Nucleus accumbens (tissue), 56 donors: ENCODE data around the gene PREX1.

Source experiments
- DNase-seq, 56 donors: peaks; one replicate each; lab custom pipeline; 2025; lab: John Stamatoyannopoulos, UW

The PREX1 gene

GRCh38 chr20:48710341-48711043 is 117.3 kb downstream of the PREX1 start:
- DNase-seq, result no peak

- DNase-seq, result peak in 18 of 56 donors; percentile 24 to 63 (median 38)
Observed at GRCh38 chr20:48709744-48710143, 118.1 kb downstream of the PREX1 start.

- no peak for DNase-seq
Observed at GRCh38 chr20:48709058-48709691, 118.6 kb downstream of the PREX1 start.

- DNase-seq, result no peak
Observed at GRCh38 chr20:48708630-48709029, 119.2 kb downstream of the PREX1 start.

GRCh38 chr20:48708116-48708515 is 119.7 kb downstream of the PREX1 start:
- no peak for DNase-seq

- no peak for DNase-seq
Observed at GRCh38 chr20:48706710-48707365, 121.0 kb downstream of the PREX1 start.

GRCh38 chr20:48706116-48706656 is 121.6 kb downstream of the PREX1 start:
- DNase-seq, result no peak

- DNase-seq, result no peak
Observed at GRCh38 chr20:48705240-48706115, 122.3 kb downstream of the PREX1 start.

GRCh38 chr20:48704761-48705160 is 123.0 kb downstream of the PREX1 start:
- DNase-seq, result no peak

GRCh38 chr20:48703511-48704219 is 124.1 kb downstream of the PREX1 start:
- DNase-seq, result peak in 43 of 56 donors; percentile 18 to 73 (median 50)

GRCh38 chr20:48703107-48703506 is 124.7 kb downstream of the PREX1 start:
- DNase-seq, result peak in 39 of 56 donors; percentile 20 to 73 (median 51)

GRCh38 chr20:48702455-48702913 is 125.3 kb downstream of the PREX1 start:
- DNase-seq, result peak in 8 of 56 donors; percentile 12 to 60 (median 29)

GRCh38 chr20:48701702-48702101 is 126.1 kb downstream of the PREX1 start:
- DNase-seq, result no peak

- no peak for DNase-seq
Observed at GRCh38 chr20:48698507-48699267, 129.1 kb downstream of the PREX1 start.

GRCh38 chr20:48697845-48698491 is 129.8 kb downstream of the PREX1 start:
- peak in 36 of 56 donors; percentile 12 to 75 (median 34) for DNase-seq

GRCh38 chr20:48696671-48697070 is 131.1 kb downstream of the PREX1 start:
- DNase-seq, result no peak

- DNase-seq, result no peak
Observed at GRCh38 chr20:48695738-48696137, 132.1 kb downstream of the PREX1 start.

- DNase-seq, result no peak
Observed at GRCh38 chr20:48695255-48695654, 132.5 kb downstream of the PREX1 start.
